Measurements from ENCODE around the gene SH3RF3.

GRCh38 chr2:109138449-109138848, 9.4 kb downstream of the SH3RF3 start:
- TF ChIP-seq POLR2AphosphoS5 (IDR thresholded peaks at IDR 0.05; ENCODE audit: insufficient read depth in 1 of 2, low read depth in 1 of 2) (no peak), CTCF (IDR thresholded peaks at IDR 0.05) (no peak), POLR2A (IDR thresholded peaks at IDR 0.05) (no peak)

Measured in vagina (tissue), 2 donors.